Lung (tissue), 12 donors: ENCODE results near the gene UHMK1. TPM values are rescaled to one million over a fixed set of nuclear protein-coding genes. Genes with fewer than 3 reads are reported as not detected.

Experiments used
- ATAC-seq: fragments of 200-7000 bp; cut with Tn5 transposase; one replicate; pipeline ENCODE4 v1.9.1; 2020; ENCODE audit warnings: moderate number of reproducible peaks; ENCODE audit not compliant: insufficient read depth, low FRiP score
- DNase-seq, 3 donors: peaks; one replicate each; pipeline ENCODE4 v3.0.0-alpha.2; 2013 to 2017
- H3K27ac ChIP-seq, 2 donors: one replicate each; pipeline ENCODE4 v1.5.1; 2013; ENCODE audit warnings: mild to moderate bottlenecking in 2 of 2, moderate library complexity in 2 of 2, control low read depth in 1 of 2, inconsistent platforms in 1 of 2, low read depth in 1 of 2, low read length in 1 of 2
- H3K27me3 ChIP-seq, 3 donors: one replicate each; pipeline ENCODE4 v1.5.1; 2013; ENCODE audit warnings: low read length in 2 of 3; ENCODE audit not compliant: control insufficient read depth in 3 of 3, insufficient read depth in 3 of 3
- H3K36me3 ChIP-seq, 4 donors: one replicate each; pipeline ENCODE4 v1.5.1; 2013; ENCODE audit warnings: low read length in 4 of 4, mild to moderate bottlenecking in 1 of 4, moderate library complexity in 1 of 4; ENCODE audit not compliant: control insufficient read depth in 4 of 4, insufficient read depth in 4 of 4
- H3K4me1 ChIP-seq, 5 donors: one replicate each; pipeline ENCODE4 v1.5.1; 2013; ENCODE audit warnings: low read length in 5 of 5, mild to moderate bottlenecking in 2 of 5, moderate library complexity in 1 of 5; ENCODE audit not compliant: control insufficient read depth in 5 of 5, insufficient read depth in 5 of 5
- H3K4me3 ChIP-seq: one replicate; pipeline ENCODE4 v1.5.1; 2013; ENCODE audit warnings: mild to moderate bottlenecking, control low read depth, moderate library complexity
- H3K9ac ChIP-seq, 2 donors: one replicate each; pipeline ENCODE4 v1.5.1; 2013; ENCODE audit warnings: low read length in 2 of 2, control low read depth in 1 of 2; ENCODE audit not compliant: insufficient read depth in 1 of 2
- H3K9me3 ChIP-seq, 4 donors: one replicate each; pipeline ENCODE4 v1.5.1; 2013; ENCODE audit warnings: low read length in 3 of 4, mild to moderate bottlenecking in 1 of 4, moderate library complexity in 1 of 4; ENCODE audit not compliant: control insufficient read depth in 4 of 4, insufficient read depth in 3 of 4
- CTCF ChIP-seq: IDR thresholded peaks from 2 replicates; pipeline ENCODE4 v1.5.1; 2012; ENCODE audit warnings: mild to moderate bottlenecking; ENCODE audit errors: control extremely low read depth, extremely low read depth
- WGBS, 2 donors: extraction: QIAGEN DNeasy Blood & Tissue Kit; methylation state at CpG; one replicate each; pipeline ENCODE4 v1.1.7; 2013; 5-methylcytosine and 5-hydroxymethylcytosine counted together
- polyA plus RNA-seq, 2 donors: library from polyadenylated mRNA; stranded (reverse); fragments of 200-250 nt; gene quantifications; one replicate each; pipeline ENCODE4 v1.2.1, GENCODE V29; 2013
- total RNA-seq, 2 donors: library from RNA; depleted of rRNA in 1 of 2; stranded (reverse); fragments of >200 nt in 1 of 2; gene quantifications; one replicate each; pipeline ENCODE4 v1.2.1, GENCODE V29; 2014 to 2021
- donor health status: control.
- donor health status: control.
- donor health status: Bipolar disorder and iron deficiency.
- donor health status: healthy.
- donor health status: DM: yes; HTN: yes; CAD: no.

Gene UHMK1
- total and polyA plus RNA-seq, 4 donors, result 17.5 to 63.0 (median 32.5) TPM

DNA sequence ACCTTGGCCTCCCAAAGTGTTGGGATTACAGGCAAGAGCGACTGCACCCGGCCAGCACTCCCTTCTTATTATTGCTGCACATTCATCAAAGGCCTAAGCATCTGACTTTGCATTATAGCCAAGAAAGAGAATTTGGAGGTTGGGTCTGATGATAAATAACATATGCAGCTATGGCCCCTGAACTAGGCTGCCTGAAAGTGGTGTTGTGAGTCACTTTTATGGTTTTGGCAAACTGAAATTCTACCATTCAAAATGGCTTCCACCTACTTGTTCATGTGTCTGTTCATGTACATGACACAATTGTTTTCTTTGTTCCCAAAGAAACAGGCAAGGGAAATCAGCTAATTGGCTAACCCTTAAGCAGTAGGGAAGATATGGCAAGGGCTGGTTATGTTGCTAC lies 38.9 kb downstream of the UHMK1 start:
- Histone ChIP-seq H3K27ac (no peak overlapping the region), H3K4me3 (no peak overlapping the region)
- no peak for DNase-seq

DNA sequence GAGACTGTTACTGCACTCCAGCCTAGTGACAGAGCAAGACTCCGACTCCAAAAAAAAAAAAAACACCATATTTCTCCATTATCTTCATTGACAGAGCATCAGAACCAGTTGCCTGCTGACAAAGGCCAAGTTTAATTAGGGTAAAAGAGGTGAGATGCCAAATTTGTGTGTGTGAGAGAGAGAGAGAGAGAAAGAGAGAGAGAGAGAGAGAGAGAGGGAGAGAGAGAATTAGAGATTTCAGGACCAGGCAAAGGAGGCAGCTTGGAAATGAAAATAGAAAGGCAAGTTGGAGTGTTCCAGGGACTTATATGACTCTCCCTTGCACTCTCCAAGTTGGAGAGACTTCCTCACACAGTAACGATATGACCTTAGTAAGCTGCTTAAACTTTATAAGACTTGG lies 39.6 kb downstream of the UHMK1 start:
- WGBS, 2 donors, result 73 to 83% methylated on average over 2 of the region's 2 CpGs

More for the DNA sequence above, 38.9 kb downstream of the UHMK1 start:
- 96 to 100% methylated on average over 2 of the region's 2 CpGs for WGBS, 2 donors
- no peak for ATAC-seq
- Histone ChIP-seq H3K27me3 (no peaks in the 10 kb centered on the region), H3K9me3 (no peaks in the 10 kb centered on the region), H3K36me3 (no peaks in the 10 kb centered on the region), H3K9ac (no peak overlapping the region), H3K4me1 (peaks cover 0 to 4% (median 0%) of the 10 kb centered on the region in 5 donors)
- no peak for TF ChIP-seq CTCF

DNA sequence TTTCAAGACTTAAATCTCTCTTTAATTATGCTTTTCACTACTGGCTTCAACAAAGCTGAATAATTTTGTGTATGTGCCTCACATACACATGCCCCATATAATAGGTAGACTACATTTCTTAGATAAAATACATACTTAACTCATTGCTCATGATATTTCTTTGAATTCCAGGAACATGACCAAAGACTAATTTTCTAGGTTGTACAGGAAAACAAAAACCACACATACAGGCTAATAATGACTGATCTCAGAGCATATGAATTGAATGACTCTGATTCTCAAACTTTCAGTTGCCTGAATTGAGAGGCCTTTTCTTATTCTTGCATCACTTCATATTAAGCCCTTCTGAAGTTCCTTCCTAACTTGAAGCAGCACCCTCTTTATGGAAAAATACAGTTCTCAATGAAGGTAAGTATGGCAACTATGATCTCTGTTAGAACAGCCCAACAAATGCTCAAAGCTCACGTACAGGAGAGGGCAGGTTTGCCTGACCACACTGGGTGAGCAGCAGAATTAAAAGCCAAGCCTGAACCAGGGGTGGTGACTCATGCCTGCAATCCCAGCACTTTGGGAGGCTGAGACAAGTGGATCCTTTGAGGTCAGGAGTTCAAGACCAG lies 41.3 kb downstream of the UHMK1 start:
- ATAC-seq, result no peak
- Histone ChIP-seq H3K9ac (no peak overlapping the region), H3K36me3 (no peaks in the 10 kb centered on the region), H3K27ac (no peak overlapping the region), H3K9me3 (no peaks in the 10 kb centered on the region), H3K4me1 (peaks cover 0 to 4% (median 0%) of the 10 kb centered on the region in 5 donors), H3K27me3 (no peaks in the 10 kb centered on the region), H3K4me3 (no peak overlapping the region)
- no peak for DNase-seq
- WGBS, 2 donors, result 72 to 80% methylated on average over 1 of the region's 1 CpG
- no peak for TF ChIP-seq CTCF

More for the DNA sequence above, 39.6 kb downstream of the UHMK1 start:
- no peak overlapping the region for H3K9ac ChIP-seq
- no peaks in the 10 kb centered on the region for H3K27me3 ChIP-seq
- H3K9me3 ChIP-seq, result no peaks in the 10 kb centered on the region
- ATAC-seq (no peak), DNase-seq (no peak)
- no peak for TF ChIP-seq CTCF
- H3K27ac ChIP-seq, result no peak overlapping the region
- no peak overlapping the region for H3K4me3 ChIP-seq
- H3K4me1 ChIP-seq, result peaks cover 0 to 4% (median 0%) of the 10 kb centered on the region in 5 donors
- H3K36me3 ChIP-seq, result no peaks in the 10 kb centered on the region
